Nucleus accumbens (tissue), 56 donors: ENCODE results near the gene TTLL10.
"Not testable (repeated sequence)": the region's sequence is repeated elsewhere in the genome, so short reads cannot be mapped to it uniquely, and the experiment has no call there.

Source experiments
- DNase-seq, 56 donors: peaks; one replicate each; lab custom pipeline; 2025; lab: John Stamatoyannopoulos, UW

Gene TTLL10

GRCh38 chr1:1170215-1171091 is 3.2 kb upstream of the TTLL10 start:
- no peak for DNase-seq

GRCh38 chr1:1171161-1171545 is 2.5 kb upstream of the TTLL10 start:
- DNase-seq = no peak

GRCh38 chr1:1171546-1172340 is 1.9 kb upstream of the TTLL10 start:
- no peak for DNase-seq

- no peak for DNase-seq
Observed at GRCh38 chr1:1173061-1173792, 453 bp upstream of the TTLL10 start.

GRCh38 chr1:1175221-1176062 is 1.8 kb downstream of the TTLL10 start:
- no peak for DNase-seq

GRCh38 chr1:1176063-1176761 is 2.5 kb downstream of the TTLL10 start:
- not testable (repeated sequence) for DNase-seq

GRCh38 chr1:1176931-1177330 is 3.3 kb downstream of the TTLL10 start:
- DNase-seq = no peak

- DNase-seq = no peak
Observed at GRCh38 chr1:1177452-1178206, 3.9 kb downstream of the TTLL10 start.

- no peak for DNase-seq
Observed at GRCh38 chr1:1178794-1179331, 5.2 kb downstream of the TTLL10 start.

GRCh38 chr1:1179346-1179982 is 5.8 kb downstream of the TTLL10 start:
- no peak for DNase-seq

GRCh38 chr1:1179983-1180861 is 6.5 kb downstream of the TTLL10 start:
- DNase-seq = no peak

- no peak for DNase-seq
Observed at GRCh38 chr1:1181129-1181937, 7.7 kb downstream of the TTLL10 start.

- DNase-seq = no peak
Observed at GRCh38 chr1:1181938-1182410, 8.3 kb downstream of the TTLL10 start.

- DNase-seq = no peak
Observed at GRCh38 chr1:1182491-1183220, 9.0 kb downstream of the TTLL10 start.

GRCh38 chr1:1183221-1183747 is 9.6 kb downstream of the TTLL10 start:
- no peak for DNase-seq
